Activated T-helper 2 cell treated with anti-CD3 and anti-CD28 coated beads, Interferon-gamma antibody, Interleukin-2, Interleukin-4, amounts not matched to agents 10 μg/mL and 5 μg/mL and 100 μg/mL, durations not matched to agents 14 hours and 24 hours and 36 hours (primary cell): ENCODE measurements around the gene TEC. TPM values are rescaled to one million over a fixed set of nuclear protein-coding genes. Genes with fewer than 3 reads are reported as not detected.
"Not testable (repeated sequence)": the region's sequence is repeated elsewhere in the genome, so short reads cannot be mapped to it uniquely, and the experiment has no call there.

Experiments used
- DNase-seq: peaks from one replicate; pipeline ENCODE4 v3.0.0; 2021; ENCODE audit warnings: low spot score
- H3K27ac Mint-ChIP-seq: one replicate; pipeline ENCODE4 v1.8.0; 2021; ENCODE audit warnings: mixed read lengths
- H3K27me3 Mint-ChIP-seq: one replicate; pipeline ENCODE4 v1.8.0; 2021; ENCODE audit warnings: low read depth, mixed read lengths
- H3K36me3 Mint-ChIP-seq: one replicate; pipeline ENCODE4 v1.8.0; 2021; ENCODE audit warnings: low read depth, mixed read lengths
- H3K4me1 Mint-ChIP-seq: one replicate; pipeline ENCODE4 v1.8.0; 2021; ENCODE audit warnings: low read depth, mixed read lengths
- H3K4me3 Mint-ChIP-seq: one replicate; pipeline ENCODE4 v1.8.0; 2021; ENCODE audit warnings: low read depth, mild to moderate bottlenecking, moderate library complexity, mixed read lengths
- H3K9me3 Mint-ChIP-seq: one replicate; pipeline ENCODE4 v1.8.0; 2021; ENCODE audit warnings: mixed read lengths
- intact Hi-C: fragments of 100-400 bp; cut with micrococcal nuclease; formaldehyde crosslinking; loops from one replicate; pipeline ENCODE4 v1.15.1; 2023
- total RNA-seq: library from RNA; stranded (reverse); gene quantifications from 2 replicates; pipeline ENCODE4 v1.2.3, GENCODE V29; 2022

Gene TEC
- total RNA-seq, 1 donor from 2014 or later = 2.2 TPM

DNA sequence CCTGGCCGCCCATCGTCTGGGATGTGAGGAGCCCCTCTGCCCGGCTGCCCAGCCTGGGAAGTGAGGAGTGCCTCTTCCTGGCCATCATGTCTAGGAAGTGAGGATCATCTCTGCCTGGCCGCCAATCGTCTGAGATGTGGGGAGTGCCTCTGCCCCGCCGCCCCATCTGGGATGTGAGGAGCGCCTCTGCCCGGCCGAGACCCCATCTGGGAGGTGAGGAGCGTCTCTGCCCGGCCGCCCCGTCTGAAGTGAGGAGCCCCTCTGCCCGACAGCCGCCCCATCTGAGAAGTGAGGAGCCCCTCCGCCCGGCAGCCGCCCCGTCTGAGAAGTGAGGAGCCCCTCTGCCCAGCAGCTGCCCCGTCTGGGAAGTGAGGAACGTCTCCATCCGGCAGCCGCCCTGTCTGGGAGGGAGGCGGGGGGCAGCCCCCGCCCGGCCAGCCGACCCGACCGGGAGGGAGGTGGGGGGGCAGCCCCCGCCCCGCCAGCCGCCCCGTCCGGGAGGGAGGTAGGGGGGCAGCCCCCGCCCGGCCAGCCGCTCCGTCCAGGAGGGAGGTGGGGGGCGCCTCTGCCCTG is 22.7 kb upstream of the TEC start:
- DNase-seq, intact Hi-C loops, H3K27me3 Mint-ChIP-seq, H3K4me1 Mint-ChIP-seq, H3K27ac Mint-ChIP-seq, H3K4me3 Mint-ChIP-seq, H3K9me3 Mint-ChIP-seq, H3K36me3 Mint-ChIP-seq: not testable (repeated sequence)

GRCh38 chr4:48290146-48290772 is 20.6 kb upstream of the TEC start:
- DNase-seq = no peak
- H3K36me3 Mint-ChIP-seq = no peaks in the 10 kb centered on the region
- H3K4me3 Mint-ChIP-seq = no peak overlapping the region
- no peaks in the 10 kb centered on the region for H3K9me3 Mint-ChIP-seq
- H3K27ac Mint-ChIP-seq = no peak overlapping the region
- intact Hi-C loops = no loop called here
- peaks cover 1% of the 10 kb centered on the region for H3K4me1 Mint-ChIP-seq
- no peaks in the 10 kb centered on the region for H3K27me3 Mint-ChIP-seq

GRCh38 chr4:48286060-48286459 is 16.4 kb upstream of the TEC start:
- H3K4me1 Mint-ChIP-seq, H3K36me3 Mint-ChIP-seq, H3K4me3 Mint-ChIP-seq, DNase-seq, H3K27ac Mint-ChIP-seq, intact Hi-C loops: not testable (repeated sequence)
- H3K27me3 Mint-ChIP-seq = peaks cover 28% of the 10 kb centered on the region
- peaks cover 23% of the 10 kb centered on the region for H3K9me3 Mint-ChIP-seq

DNA sequence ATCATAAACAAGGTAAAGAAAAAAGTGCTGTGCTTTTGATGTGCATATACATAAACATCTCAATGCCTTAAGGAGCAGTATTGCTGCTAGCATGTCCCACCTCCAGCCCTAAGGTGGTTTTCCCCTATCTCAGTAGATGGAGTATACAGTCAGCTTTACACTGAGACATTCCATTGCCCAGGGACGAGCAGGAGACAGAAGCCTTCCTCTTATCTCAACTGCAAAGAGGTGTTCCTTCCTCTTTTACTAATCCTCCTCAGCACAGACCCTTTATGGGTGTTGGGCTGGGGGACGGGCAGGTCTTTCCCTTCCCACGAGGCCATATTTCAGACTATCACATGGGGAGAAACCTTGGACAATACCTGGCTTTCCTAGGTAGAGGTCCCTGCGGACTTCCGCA is 16.0 kb upstream of the TEC start:
- DNase-seq, H3K27ac Mint-ChIP-seq, H3K4me3 Mint-ChIP-seq, H3K4me1 Mint-ChIP-seq, H3K36me3 Mint-ChIP-seq, intact Hi-C loops: not testable (repeated sequence)
- Mint-ChIP-seq H3K9me3 (peaks cover 24% of the 10 kb centered on the region), H3K27me3 (peaks cover 29% of the 10 kb centered on the region)

- intact Hi-C loops = no loop called here
- Mint-ChIP-seq H3K4me1 (peaks cover 8% of the 10 kb centered on the region), H3K27me3 (peaks cover 2% of the 10 kb centered on the region)
These were observed 6.0 kb upstream of the TEC start for GRCh38 chr4:48275686-48276085.

DNA sequence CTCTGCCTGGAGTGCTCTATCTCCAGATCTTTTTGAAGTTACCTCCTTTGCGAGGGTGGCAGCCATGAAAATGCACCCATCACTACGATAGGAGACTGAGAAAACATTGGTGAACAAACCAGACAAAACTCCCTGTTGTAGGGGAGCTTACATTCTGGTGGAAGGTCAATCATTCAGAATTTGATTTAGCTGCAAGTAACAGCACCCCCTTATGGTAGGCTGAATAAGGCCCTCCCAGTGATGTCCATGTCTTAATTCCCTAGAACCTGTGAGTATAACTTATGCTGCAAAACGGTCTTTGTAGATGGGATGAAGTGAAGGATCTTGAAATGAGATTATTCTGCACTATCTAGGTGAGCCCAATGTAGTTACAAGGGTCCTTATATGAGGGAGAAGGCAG is 5.6 kb upstream of the TEC start:
- intact Hi-C loops = no loop called here
- Mint-ChIP-seq H3K27me3 (no peaks in the 10 kb centered on the region), H3K27ac (no peak overlapping the region), H3K36me3 (no peaks in the 10 kb centered on the region), H3K4me3 (no peak overlapping the region), H3K4me1 (peaks cover 13% of the 10 kb centered on the region), H3K9me3 (no peaks in the 10 kb centered on the region)
- DNase-seq = no peak

More at GRCh38 chr4:48275686-48276085, 6.0 kb upstream of the TEC start:
- Mint-ChIP-seq H3K9me3 (no peaks in the 10 kb centered on the region), H3K4me3 (no peak overlapping the region), H3K36me3 (no peaks in the 10 kb centered on the region), H3K27ac (no peak overlapping the region)
- no peak for DNase-seq

GRCh38 chr4:48271626-48272025 is 2.0 kb upstream of the TEC start:
- Mint-ChIP-seq H3K9me3 (no peaks in the 10 kb centered on the region), H3K27me3 (no peaks in the 10 kb centered on the region), H3K27ac (no peak overlapping the region), H3K36me3 (no peaks in the 10 kb centered on the region), H3K4me1 (peaks cover 20% of the 10 kb centered on the region), H3K4me3 (no peak overlapping the region)
- no peak for DNase-seq
- intact Hi-C loops = loop anchor here (2.0 to 5.0 kb wide), 3 partner anchors 43 to 109 kb away; no protein-coding TSS in a partner anchor

DNA sequence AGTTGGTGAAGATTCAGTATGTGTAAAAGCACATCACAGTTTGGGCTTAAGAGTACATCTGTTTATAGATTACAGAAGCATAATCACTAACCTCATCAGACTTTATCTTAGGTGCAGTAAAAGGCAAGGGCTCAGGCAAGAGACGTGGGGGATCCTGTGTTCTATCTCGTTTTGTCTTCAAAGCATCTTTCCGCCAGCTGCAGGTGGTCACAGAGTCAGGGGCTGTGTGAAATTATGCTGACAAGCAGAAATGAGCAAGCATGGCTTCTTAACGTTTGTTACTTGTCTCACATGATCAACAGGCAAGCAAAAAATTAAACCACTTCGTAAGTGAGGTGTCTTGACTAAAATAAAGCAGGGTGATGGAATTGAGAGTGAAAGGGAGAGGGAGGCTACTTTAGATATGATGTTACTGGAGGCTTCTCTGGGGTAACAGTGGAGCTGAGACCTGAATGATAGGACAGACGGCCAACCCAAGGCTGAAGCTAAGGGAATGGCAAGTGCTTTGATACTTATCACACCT is 1.4 kb upstream of the TEC start:
- H3K4me3 Mint-ChIP-seq = no peak overlapping the region
- H3K9me3 Mint-ChIP-seq = no peaks in the 10 kb centered on the region
- no peaks in the 10 kb centered on the region for H3K27me3 Mint-ChIP-seq
- peaks cover 19% of the 10 kb centered on the region for H3K4me1 Mint-ChIP-seq
- peak overlapping the region; percentile 87 for H3K27ac Mint-ChIP-seq
- no peaks in the 10 kb centered on the region for H3K36me3 Mint-ChIP-seq
- DNase-seq = no peak
- intact Hi-C loops = loop anchor here (2.0 to 5.0 kb wide), 3 partner anchors 44 to 109 kb away; no protein-coding TSS in a partner anchor

GRCh38 chr4:48270523-48270897 is 872 bp upstream of the TEC start:
- H3K27ac Mint-ChIP-seq = peak overlapping the region; percentile 87
- intact Hi-C loops = loop anchor here (2.0 to 5.0 kb wide), 3 partner anchors 44 to 108 kb away; no protein-coding TSS in a partner anchor
- no peak for DNase-seq
- peaks cover 19% of the 10 kb centered on the region for H3K4me1 Mint-ChIP-seq
- no peaks in the 10 kb centered on the region for H3K36me3 Mint-ChIP-seq
- H3K4me3 Mint-ChIP-seq = peak overlapping the region; percentile 93
- no peaks in the 10 kb centered on the region for H3K9me3 Mint-ChIP-seq
- no peaks in the 10 kb centered on the region for H3K27me3 Mint-ChIP-seq

DNA sequence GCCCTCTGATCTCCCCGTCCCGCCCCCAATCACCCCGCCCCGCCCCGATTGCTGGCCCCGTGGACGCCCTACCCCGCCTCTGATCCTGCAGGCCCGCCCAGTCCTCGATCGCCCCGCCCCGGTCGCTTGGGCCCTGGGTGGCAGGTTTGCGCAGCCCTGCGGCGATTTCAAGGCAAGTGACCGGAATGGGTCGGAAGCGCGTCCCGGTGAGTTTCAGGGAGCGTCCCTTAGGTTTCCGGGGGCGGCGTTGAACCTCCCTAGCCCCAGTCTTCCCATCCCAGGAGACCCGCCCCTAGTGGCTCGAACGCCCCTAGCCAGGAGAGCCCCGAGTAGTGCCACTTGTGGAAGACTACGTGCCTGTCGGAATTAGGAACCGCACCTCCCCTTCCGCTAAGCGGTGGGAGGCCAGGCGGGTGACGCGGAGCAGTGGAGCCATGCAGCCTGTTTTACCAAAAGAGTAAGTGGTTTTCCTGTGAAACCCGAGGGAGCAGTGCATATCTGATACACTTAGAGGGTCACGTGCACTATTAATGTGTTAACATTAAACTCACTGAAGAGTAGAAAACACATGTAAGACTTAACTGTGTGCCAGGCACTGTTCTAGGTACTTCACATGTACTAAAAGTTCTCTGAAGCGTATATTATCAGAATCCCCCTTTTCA is 354 bp upstream of the TEC start:
- no peaks in the 10 kb centered on the region for H3K36me3 Mint-ChIP-seq
- peak overlapping the region; percentile 93 for H3K4me3 Mint-ChIP-seq
- H3K27ac Mint-ChIP-seq = peak overlapping the region; percentile 87
- no peaks in the 10 kb centered on the region for H3K9me3 Mint-ChIP-seq
- no peaks in the 10 kb centered on the region for H3K27me3 Mint-ChIP-seq
- intact Hi-C loops = loop anchor here (1.0 to 5.0 kb wide), 6 partner anchors 45 to 355 kb away; partner anchors contain the start of genes NFXL1 and SLAIN2
- DNase-seq = peak; percentile 79
- H3K4me1 Mint-ChIP-seq = peaks cover 19% of the 10 kb centered on the region

- no peak for DNase-seq
- H3K27ac Mint-ChIP-seq = no peak overlapping the region
- H3K27me3 Mint-ChIP-seq = no peaks in the 10 kb centered on the region
- H3K4me3 Mint-ChIP-seq = no peak overlapping the region
- H3K36me3 Mint-ChIP-seq = no peaks in the 10 kb centered on the region
- no peaks in the 10 kb centered on the region for H3K9me3 Mint-ChIP-seq
- H3K4me1 Mint-ChIP-seq = peaks cover 19% of the 10 kb centered on the region
- intact Hi-C loops = no loop called here
These were observed 2.1 kb downstream of the TEC start for GRCh38 chr4:48267574-48267973.

- no peaks in the 10 kb centered on the region for H3K36me3 Mint-ChIP-seq
- no peak overlapping the region for H3K4me3 Mint-ChIP-seq
- no peaks in the 10 kb centered on the region for H3K27me3 Mint-ChIP-seq
- no peaks in the 10 kb centered on the region for H3K9me3 Mint-ChIP-seq
- H3K4me1 Mint-ChIP-seq = peaks cover 20% of the 10 kb centered on the region
- intact Hi-C loops = no loop called here
- no peak for DNase-seq
- H3K27ac Mint-ChIP-seq = no peak overlapping the region
These were observed 2.9 kb downstream of the TEC start for GRCh38 chr4:48266781-48267180.

DNA sequence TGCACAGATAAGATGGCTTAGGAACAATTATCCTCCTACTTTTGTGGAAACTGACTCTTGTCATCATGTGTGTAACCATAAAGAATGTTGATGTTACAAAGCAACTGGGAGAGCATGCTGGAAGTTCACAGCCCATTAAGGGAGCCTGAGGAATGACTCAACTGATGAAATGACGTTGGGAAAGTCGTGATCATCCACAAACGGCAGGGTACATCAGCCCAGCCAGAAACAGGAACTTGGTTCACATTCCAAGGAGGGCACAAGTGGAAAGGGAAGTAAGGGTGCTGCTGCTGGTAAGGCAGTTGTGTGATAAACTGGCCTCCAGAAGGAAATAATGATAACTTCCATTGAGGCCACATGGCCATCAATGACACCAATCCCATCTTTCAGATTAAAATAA is 6.7 kb downstream of the TEC start:
- Mint-ChIP-seq H3K36me3 (no peaks in the 10 kb centered on the region), H3K27me3 (no peaks in the 10 kb centered on the region), H3K4me1 (peaks cover 8% of the 10 kb centered on the region), H3K27ac (no peak overlapping the region), H3K4me3 (no peak overlapping the region), H3K9me3 (no peaks in the 10 kb centered on the region)
- intact Hi-C loops = no loop called here
- DNase-seq = no peak
